Tibial artery (tissue), 4 donors: ENCODE results near the gene HOOK2.
"Not testable (repeated sequence)": the region's sequence is repeated elsewhere in the genome, so short reads cannot be mapped to it uniquely, and the experiment has no call there.

Experiments used
- DNase-seq, 2 donors: peaks; one replicate each; pipeline ENCODE4 v3.0.0-alpha.2; 2019
- H3K27ac ChIP-seq, 2 donors: fragments of 200-600 bp; sonication (generic) in 1 of 2; 1 replicate in 1 of 2; 2 replicates in 1 of 2; pipeline ENCODE4 v1.5.1; 2018 to 2019; ENCODE audit warnings: mild to moderate bottlenecking in 1 of 2
- H3K27me3 ChIP-seq, 2 donors: fragments of 200-600 bp; sonication (generic) in 1 of 2; one replicate each; pipeline versions ENCODE4 v1.5.1 to v1.6.0; 2016 to 2019
- H3K36me3 ChIP-seq, 3 donors: fragments of 200-600 bp; sonication (generic) in 2 of 3; one replicate each; pipeline ENCODE4 v1.5.1; 2016 to 2019; ENCODE audit warnings: mild to moderate bottlenecking in 2 of 3
- H3K4me1 ChIP-seq, 4 donors: fragments of 200-600 bp; sonication (generic) in 2 of 4; 1 replicate in 3 of 4; 2 replicates in 1 of 4; pipeline ENCODE4 v1.5.1; 2016 to 2019
- H3K4me3 ChIP-seq, 2 donors: fragments of 200-600 bp; sonication (generic) in 1 of 2; 1 replicate in 1 of 2; 2 replicates in 1 of 2; pipeline ENCODE4 v1.5.1; 2018 to 2019; ENCODE audit warnings: mild to moderate bottlenecking in 2 of 2
- H3K9me3 ChIP-seq, 3 donors: fragments of 200-600 bp; sonication (generic) in 1 of 3; one replicate each; pipeline ENCODE4 v1.5.1; 2016 to 2019
- CTCF ChIP-seq, 2 experiments: fragments of 200-600 bp in 1 of 2; fragments of 450-650 bp in 1 of 2; IDR thresholded peaks; one replicate each; pipeline ENCODE4 v1.5.1; 2017 to 2019; ENCODE audit warnings: antibody characterized with exemption in 2 of 2, mild to moderate bottlenecking in 1 of 2, moderate library complexity in 1 of 2
- intact Hi-C: fragments of 100-400 bp; cut with DNase I; formaldehyde crosslinking; loops from one replicate; pipeline ENCODE4 v1.15.0; 2023; ENCODE audit warnings: low total_unique reads

Gene HOOK2

DNA sequence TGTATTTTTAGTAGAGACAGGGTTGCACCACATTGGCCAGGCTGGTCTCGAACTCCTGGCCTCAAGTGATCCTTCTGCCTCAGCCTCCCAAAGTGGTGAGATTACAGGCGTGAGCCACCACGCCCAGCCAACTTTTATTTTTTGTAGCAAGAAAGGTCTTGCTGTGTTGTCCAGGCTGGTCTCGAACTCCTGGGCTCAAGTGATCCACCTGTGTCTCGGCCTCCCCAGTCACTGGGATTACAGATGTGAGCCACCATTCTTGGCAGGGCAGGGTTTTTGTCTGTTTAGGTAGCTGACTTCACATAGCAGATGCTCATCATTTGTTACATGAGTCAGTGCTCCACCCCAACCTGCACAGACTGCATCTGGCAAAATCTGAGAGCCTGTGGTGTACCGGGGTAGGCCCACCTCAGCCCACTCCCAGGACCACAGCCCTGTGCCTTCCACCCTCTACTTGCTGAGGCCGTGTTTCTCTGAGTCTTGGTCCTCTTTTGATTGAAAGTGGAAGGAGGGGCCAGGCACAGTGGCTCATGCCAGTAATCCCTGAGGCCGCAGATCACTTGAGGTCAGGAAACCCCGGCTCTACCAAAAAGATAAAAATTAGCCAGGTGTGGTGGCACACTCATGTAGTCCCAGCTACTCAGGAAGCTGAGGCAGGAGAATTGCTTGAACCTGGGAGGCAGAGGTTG lies 47.5 kb downstream of the HOOK2 start:
- Histone ChIP-seq H3K4me3 (no peak overlapping the region), H3K4me1 (peaks cover under 1 to 29% (median 24%) of the 10 kb centered on the region in 4 donors), H3K36me3 (peaks cover 18 to 54% (median 36%) of the 10 kb centered on the region in 3 donors), H3K27me3 (no peaks in the 10 kb centered on the region), H3K27ac (no peak overlapping the region), H3K9me3 (no peaks in the 10 kb centered on the region)
- no peak for TF ChIP-seq CTCF (IDR thresholded peaks at IDR 0.05)
- intact Hi-C loops, result no loop called here
- no peak for DNase-seq

DNA sequence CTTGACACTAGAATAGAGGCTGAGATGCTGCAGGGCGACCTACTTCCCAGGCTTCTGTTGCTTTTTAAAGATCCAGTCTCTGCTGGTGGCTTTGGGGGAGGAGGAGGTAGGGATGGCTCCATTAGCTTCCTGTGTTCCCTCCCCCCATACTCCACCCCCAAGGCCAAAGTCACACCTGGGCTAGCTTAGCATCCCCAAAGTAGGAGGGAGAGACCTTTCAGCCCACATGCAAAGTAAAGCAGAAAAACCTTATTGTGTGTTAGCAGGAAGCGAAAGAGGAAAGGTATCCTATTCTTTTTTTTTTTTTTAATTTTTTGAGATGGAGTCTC lies 48.4 kb downstream of the HOOK2 start:
- H3K27me3 ChIP-seq, result no peaks in the 10 kb centered on the region
- TF ChIP-seq CTCF (IDR thresholded peaks at IDR 0.05), result no peak
- H3K27ac ChIP-seq, result no peak overlapping the region
- no peak overlapping the region for H3K4me3 ChIP-seq
- H3K4me1 ChIP-seq, result peaks cover 0 to 21% (median 16%) of the 10 kb centered on the region in 4 donors
- peaks cover 18 to 54% (median 36%) of the 10 kb centered on the region in 3 donors for H3K36me3 ChIP-seq
- intact Hi-C loops, result no loop called here
- H3K9me3 ChIP-seq, result no peaks in the 10 kb centered on the region
- no peak for DNase-seq

GRCh38 chr19:12725612-12726011 lies 49.7 kb downstream of the HOOK2 start:
- DNase-seq, intact Hi-C loops: not testable (repeated sequence)

GRCh38 chr19:12723641-12724426 lies 51.5 kb downstream of the HOOK2 start, which contains the start of gene TNPO2:
TNPO2 (minus strand) TSS chr19:12723932; CDS start chr19:12720977, 2,955 bp downstream.
- intact Hi-C loops, result loop anchor here (5.0 kb wide), 1 partner anchor 797 kb away; the partner anchor contains the start of gene ZNF700
- Histone ChIP-seq H3K27ac (peak within 1 kb of the TSS; percentile 89 to 96), H3K27me3 (no peaks in the 10 kb centered on the region), H3K4me3 (peak within 1 kb of the TSS; percentile 90 to 91), H3K9me3 (no peaks in the 10 kb centered on the region), H3K36me3 (peaks cover 4 to 28% (median 12%) of the 10 kb centered on the region in 3 donors), H3K4me1 (peaks cover 0 to 43% (median 31%) of the 10 kb centered on the region in 4 donors)
- no peak for TF ChIP-seq CTCF (IDR thresholded peaks at IDR 0.05)
- peak in 1 of 2 donors; percentile 46 for DNase-seq

More at GRCh38 chr19:12725612-12726011, 49.7 kb downstream of the HOOK2 start:
- not testable (repeated sequence) for H3K27me3 ChIP-seq, H3K27ac ChIP-seq, H3K9me3 ChIP-seq, H3K4me3 ChIP-seq
- Histone ChIP-seq H3K36me3 (peaks cover 16 to 42% (median 27%) of the 10 kb centered on the region in 3 donors), H3K4me1 (peaks cover 0 to 25% (median 21%) of the 10 kb centered on the region in 4 donors)

DNA sequence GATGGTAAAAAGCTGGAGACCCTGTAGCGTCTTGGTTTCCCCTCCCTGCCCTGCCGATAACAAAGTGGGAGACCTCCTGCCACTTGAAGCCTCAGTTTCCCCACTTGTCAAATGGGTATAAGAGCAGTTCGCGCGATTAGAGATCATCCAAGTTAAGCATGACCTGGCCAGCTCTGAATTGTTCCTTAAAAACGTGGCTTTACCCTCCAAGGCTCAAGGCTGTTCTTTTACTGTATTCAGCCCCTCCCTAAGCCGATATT lies 52.0 kb downstream of the HOOK2 start:
- no peak for DNase-seq
- intact Hi-C loops, result loop anchor here (5.0 kb wide), 1 partner anchor 796 kb away; the partner anchor contains the start of gene ZNF700
- no peak for TF ChIP-seq CTCF (IDR thresholded peaks at IDR 0.05)
- no peaks in the 10 kb centered on the region for H3K9me3 ChIP-seq
- no peaks in the 10 kb centered on the region for H3K27me3 ChIP-seq
- H3K4me1 ChIP-seq, result peaks cover 0 to 47% (median 33%) of the 10 kb centered on the region in 4 donors
- peak overlapping the region; percentile 89 to 96 for H3K27ac ChIP-seq
- peak overlapping the region; percentile 90 to 91 for H3K4me3 ChIP-seq
- H3K36me3 ChIP-seq, result peaks cover 0 to 28% (median 13%) of the 10 kb centered on the region in 3 donors
